NCI-H2196 treated with DMSO at 0.1 percent for 48 hours (cell line): ENCODE measurements around the gene CTXND1.
"Not testable (repeated sequence)": the region's sequence is repeated elsewhere in the genome, so short reads cannot be mapped to it uniquely, and the experiment has no call there.

ENCODE experiments used
- DNase-seq: peaks from one replicate; lab custom pipeline; 2025; ENCODE audit not compliant: unreplicated experiment; lab: John Stamatoyannopoulos, UW

Gene CTXND1

GRCh38 chr15:80160570-80161156 lies 91.3 kb downstream of the CTXND1 start:
- DNase-seq = no peak

GRCh38 chr15:80159811-80160569 lies 92.0 kb downstream of the CTXND1 start:
- no peak for DNase-seq

GRCh38 chr15:80159301-80159700 lies 92.7 kb downstream of the CTXND1 start:
- no peak for DNase-seq

GRCh38 chr15:80157215-80157614 lies 94.8 kb downstream of the CTXND1 start:
- DNase-seq = no peak

- DNase-seq = no peak
Observed at GRCh38 chr15:80156176-80156720, 95.8 kb downstream of the CTXND1 start.

- DNase-seq = not testable (repeated sequence)
Observed at GRCh38 chr15:80155378-80156175, 96.4 kb downstream of the CTXND1 start.

- no peak for DNase-seq
Observed at GRCh38 chr15:80155001-80155377, 97.0 kb downstream of the CTXND1 start.

- no peak for DNase-seq
Observed at GRCh38 chr15:80154336-80154735, 97.7 kb downstream of the CTXND1 start.

GRCh38 chr15:80153900-80154299 lies 98.1 kb downstream of the CTXND1 start:
- DNase-seq = no peak

GRCh38 chr15:80152896-80153876 lies 98.8 kb downstream of the CTXND1 start, which contains the start of gene FAH:
TSS of gene FAH (plus strand) at chr15:80152999. CDS start at chr15:80153055, 56 bp downstream.
- no peak for DNase-seq

GRCh38 chr15:80152180-80152895 lies 99.7 kb downstream of the CTXND1 start:
- DNase-seq = peak; percentile 40

- no peak for DNase-seq
Observed at GRCh38 chr15:80151576-80151975, 100.4 kb downstream of the CTXND1 start.

GRCh38 chr15:80151148-80151547 lies 100.9 kb downstream of the CTXND1 start:
- no peak for DNase-seq
